WTC11 (cell line): ENCODE results near the gene KRTAP1-5. TPM values are rescaled to one million over a fixed set of nuclear protein-coding genes. Genes with fewer than 3 reads are reported as not detected.

Experiments
- ATAC-seq: fragments of 200-7000 bp; cut with Tn5 transposase; 2 replicates; pipeline ENCODE4 v1.10.0; 2021; ENCODE audit warnings: mild to moderate bottlenecking, moderate library complexity
- CTCF ChIA-PET: fragments of 300-600 bp; sonication (Branson Sonifier 250); formaldehyde crosslinking; loops from one replicate; lab custom pipeline; 2021; ENCODE audit warnings: antibody characterized with exemption; lab: Charles Lee
- POLR2A ChIA-PET: fragments of 350-600 bp; sonication (Branson Sonifier 250); formaldehyde crosslinking; loops from one replicate; lab custom pipeline; 2021; ENCODE audit warnings: antibody characterized with exemption; lab: Charles Lee
- DNase-seq: peaks from one replicate; pipeline ENCODE4 v3.0.0; 2021; ENCODE audit warnings: low spot score
- H3K27ac Mint-ChIP-seq: 2 replicates; pipeline ENCODE4 v1.8.0; 2021; ENCODE audit warnings: mixed read lengths
- H3K27me3 Mint-ChIP-seq: 2 replicates; pipeline ENCODE4 v1.8.0; 2021; ENCODE audit warnings: low read depth, mild to moderate bottlenecking, moderate library complexity, mixed read lengths
- H3K36me3 Mint-ChIP-seq: 2 replicates; pipeline ENCODE4 v1.8.0; 2021; ENCODE audit warnings: mixed read lengths
- H3K4me1 Mint-ChIP-seq: 2 replicates; pipeline ENCODE4 v1.8.0; 2022; ENCODE audit warnings: mixed read lengths
- H3K4me3 Mint-ChIP-seq: 2 replicates; pipeline ENCODE4 v1.8.0; 2021; ENCODE audit warnings: mild to moderate bottlenecking, moderate library complexity, mixed read lengths
- H3K9me3 Mint-ChIP-seq: 2 replicates; pipeline ENCODE4 v1.8.0; 2021; ENCODE audit warnings: mixed read lengths
- ATF1 ChIP-seq: sonication (generic); formaldehyde crosslinking; IDR thresholded peaks from 2 replicates; pipeline ENCODE4 v1.8.1; 2023; ENCODE audit warnings: mild to moderate bottlenecking, moderate library complexity, missing genetic modification reagents
- CBFB ChIP-seq: sonication (generic); formaldehyde crosslinking; IDR thresholded peaks from 2 replicates; pipeline ENCODE4 v1.8.1; 2022; ENCODE audit warnings: mild to moderate bottlenecking, low read depth, missing genetic modification reagents
- E2F1 ChIP-seq: sonication (generic); formaldehyde crosslinking; IDR thresholded peaks from 2 replicates; pipeline ENCODE4 v1.8.0; 2022; ENCODE audit warnings: mild to moderate bottlenecking, missing genetic modification reagents
- E2F4 ChIP-seq: sonication (generic); formaldehyde crosslinking; IDR thresholded peaks from 2 replicates; pipeline ENCODE4 v1.8.1; 2022; ENCODE audit warnings: low read depth, mild to moderate bottlenecking, moderate library complexity, missing genetic modification reagents, borderline replicate concordance
- ELF4 ChIP-seq: sonication (generic); formaldehyde crosslinking; IDR thresholded peaks from 2 replicates; pipeline ENCODE4 v1.8.1; 2022; ENCODE audit warnings: low read depth, mild to moderate bottlenecking, moderate library complexity, missing genetic modification reagents
- JAZF1 ChIP-seq: fragments of 250-450 bp; sonication (Bioruptor Pico); IDR thresholded peaks from 2 replicates; pipeline ENCODE4 v1.9.0; 2021; ENCODE audit warnings: moderate library complexity, mild to moderate bottlenecking, inconsistent platforms
- MAX ChIP-seq: sonication (generic); formaldehyde crosslinking; IDR thresholded peaks from 2 replicates; pipeline ENCODE4 v1.8.0; 2022; ENCODE audit warnings: mild to moderate bottlenecking, missing genetic modification reagents
- NFATC4 ChIP-seq: fragments of 250-450 bp; sonication (Bioruptor Pico); IDR thresholded peaks from 2 replicates; pipeline ENCODE4 v1.9.0; 2021; ENCODE audit warnings: mild to moderate bottlenecking
- NR2C2 ChIP-seq: sonication (generic); formaldehyde crosslinking; IDR thresholded peaks from 2 replicates; pipeline ENCODE4 v1.8.0; 2022; ENCODE audit warnings: mild to moderate bottlenecking, missing genetic modification reagents
- OVOL2 ChIP-seq: fragments of 250-450 bp; sonication (Bioruptor Pico); IDR thresholded peaks from 2 replicates; pipeline ENCODE4 v1.9.0; 2021; ENCODE audit warnings: mild to moderate bottlenecking, borderline replicate concordance
- PRDM15 ChIP-seq: sonication (generic); formaldehyde crosslinking; IDR thresholded peaks from 2 replicates; pipeline ENCODE4 v1.8.0; 2022; ENCODE audit warnings: missing genetic modification reagents
- RELA ChIP-seq: sonication (generic); formaldehyde crosslinking; IDR thresholded peaks from 2 replicates; pipeline ENCODE4 v1.8.1; 2022; ENCODE audit warnings: missing genetic modification reagents, mild to moderate bottlenecking, borderline replicate concordance
- SMAD4 ChIP-seq: sonication (generic); formaldehyde crosslinking; IDR thresholded peaks from 2 replicates; pipeline ENCODE4 v1.8.0; 2022; ENCODE audit warnings: mild to moderate bottlenecking, missing genetic modification reagents
- SOX15 ChIP-seq: fragments of 250-450 bp; sonication (Bioruptor Pico); IDR thresholded peaks from 2 replicates; pipeline ENCODE4 v1.9.0; 2021; ENCODE audit warnings: mild to moderate bottlenecking
- TCF7 ChIP-seq: sonication (generic); formaldehyde crosslinking; IDR thresholded peaks from 2 replicates; pipeline ENCODE4 v1.8.0; 2022; ENCODE audit warnings: mild to moderate bottlenecking, low read depth, missing genetic modification reagents, moderate library complexity
- USF1 ChIP-seq: sonication (generic); formaldehyde crosslinking; IDR thresholded peaks from 2 replicates; pipeline ENCODE4 v1.8.0; 2022; ENCODE audit warnings: mild to moderate bottlenecking, missing genetic modification reagents
- ZBTB21 ChIP-seq: sonication (generic); formaldehyde crosslinking; IDR thresholded peaks from 2 replicates; pipeline ENCODE4 v1.8.1; 2023; ENCODE audit warnings: mild to moderate bottlenecking, missing genetic modification reagents, borderline replicate concordance
- ZMAT4 ChIP-seq: fragments of 250-450 bp; sonication (Bioruptor Pico); IDR thresholded peaks from 2 replicates; pipeline ENCODE4 v1.9.0; 2021; ENCODE audit warnings: mild to moderate bottlenecking
- ZNF281 ChIP-seq: sonication (generic); formaldehyde crosslinking; IDR thresholded peaks from 2 replicates; pipeline ENCODE4 v1.8.0; 2023; ENCODE audit warnings: mild to moderate bottlenecking, missing genetic modification reagents
- ZSCAN18 ChIP-seq: fragments of 250-450 bp; sonication (Bioruptor Pico); IDR thresholded peaks from 2 replicates; pipeline ENCODE4 v2.1.2; 2022; ENCODE audit warnings: mild to moderate bottlenecking, moderate library complexity
- total RNA-seq: library from RNA; stranded (reverse); gene quantifications from 3 replicates; pipeline ENCODE4 v1.2.3, GENCODE V29; 2021

Gene KRTAP1-5
- total RNA-seq, 1 experiment from 2014 or later, result not detected

- TF ChIP-seq ZSCAN18 (CRISPR knock-in tag) (no peak), RELA (no peak), SOX15 (CRISPR knock-in tag) (no peak), NFATC4 (no peak)
Measured at GRCh38 chr17:41015454-41015853, 11.6 kb downstream of the KRTAP1-5 start (continued).

GRCh38 chr17:41013606-41014005 lies 13.4 kb downstream of the KRTAP1-5 start:
- ATAC-seq, result no peak
- H3K9me3 Mint-ChIP-seq, result no peaks in the 10 kb centered on the region
- H3K27ac Mint-ChIP-seq, result no peak overlapping the region
- H3K27me3 Mint-ChIP-seq, result no peaks in the 10 kb centered on the region
- DNase-seq, result no peak
- POLR2A ChIA-PET, result no interaction called here
- no peak overlapping the region for H3K4me3 Mint-ChIP-seq
- H3K36me3 Mint-ChIP-seq, result no peaks in the 10 kb centered on the region
- H3K4me1 Mint-ChIP-seq, result peaks cover 14% of the 10 kb centered on the region
- TF ChIP-seq ZMAT4, result no peak
- TF ChIP-seq TCF7 (CRISPR knock-in tag), result no peak
- no peak for TF ChIP-seq ATF1
- no peak for TF ChIP-seq E2F4
- TF ChIP-seq JAZF1 (CRISPR knock-in tag), result no peak
- no peak for TF ChIP-seq USF1 (CRISPR knock-in tag)
- TF ChIP-seq ELF4 (CRISPR knock-in tag), result no peak
- no peak for TF ChIP-seq NR2C2 (CRISPR knock-in tag)
- no peak for TF ChIP-seq SMAD4 (CRISPR knock-in tag)
- TF ChIP-seq OVOL2 (CRISPR knock-in tag), result no peak
- TF ChIP-seq E2F1 (CRISPR knock-in tag), result no peak
- TF ChIP-seq CBFB (CRISPR knock-in tag), result no peak
- no peak for TF ChIP-seq MAX (CRISPR knock-in tag)
- TF ChIP-seq ZBTB21, result no peak
- TF ChIP-seq ZNF281 (CRISPR knock-in tag), result no peak
- no peak for TF ChIP-seq PRDM15
- TF ChIP-seq, all 79 proteins: peak for 0
- CTCF ChIA-PET, result no interaction called here
